Stimulated activated CD8-positive, alpha-beta memory T cell treated with anti-CD3 and anti-CD28 coated beads, Interleukin-7, amount 100 ng/mL, for 1 hour (primary cell): Measurements from ENCODE around the gene SFSWAP.
"Not testable (repeated sequence)": the region's sequence is repeated elsewhere in the genome, so short reads cannot be mapped to it uniquely, and the experiment has no call there.

Experiments
- DNase-seq, 2 donors: peaks; one replicate each; pipeline ENCODE4 v3.0.0-alpha.2; 2020; ENCODE audit warnings: low read depth in 2 of 2

Gene SFSWAP

GRCh38 chr12:131710464-131711457 lies at the start of gene SFSWAP:
Gene SFSWAP, plus strand, starts transcription at chr12:131711090. Its CDS starts 140 bp downstream, at chr12:131711230.
- peak; percentile 33 to 54 for DNase-seq

- DNase-seq = not testable (repeated sequence)
These were observed 49.5 kb upstream of the SFSWAP start for GRCh38 chr12:131661170-131661985.

- DNase-seq = not testable (repeated sequence)
These were observed 49.0 kb upstream of the SFSWAP start for GRCh38 chr12:131661986-131662288.

- not testable (repeated sequence) for DNase-seq
These were observed 48.5 kb upstream of the SFSWAP start for GRCh38 chr12:131662346-131662745.

- DNase-seq = not testable (repeated sequence)
These were observed 45.2 kb upstream of the SFSWAP start for GRCh38 chr12:131665666-131666065.

- not testable (repeated sequence) for DNase-seq
These were observed 44.4 kb upstream of the SFSWAP start for GRCh38 chr12:131666486-131666885.

- DNase-seq = not testable (repeated sequence)
These were observed 43.8 kb upstream of the SFSWAP start for GRCh38 chr12:131666978-131667601.

GRCh38 chr12:131671276-131671675 lies 39.6 kb upstream of the SFSWAP start:
- DNase-seq = no peak

GRCh38 chr12:131671871-131672270 lies 39.0 kb upstream of the SFSWAP start:
- no peak for DNase-seq

GRCh38 chr12:131672311-131672940 lies 38.5 kb upstream of the SFSWAP start:
- no peak for DNase-seq

- no peak for DNase-seq
These were observed 37.7 kb upstream of the SFSWAP start for GRCh38 chr12:131672941-131673887.

- DNase-seq = no peak
These were observed 37.0 kb upstream of the SFSWAP start for GRCh38 chr12:131673888-131674257.

GRCh38 chr12:131674373-131674772 lies 36.5 kb upstream of the SFSWAP start:
- no peak for DNase-seq

GRCh38 chr12:131675126-131676080 lies 35.5 kb upstream of the SFSWAP start:
- no peak for DNase-seq

- no peak for DNase-seq
These were observed 34.3 kb upstream of the SFSWAP start for GRCh38 chr12:131676544-131676943.

GRCh38 chr12:131677067-131677466 lies 33.8 kb upstream of the SFSWAP start:
- not testable (repeated sequence) for DNase-seq

GRCh38 chr12:131677699-131678098 lies 33.2 kb upstream of the SFSWAP start:
- DNase-seq = no peak

GRCh38 chr12:131678389-131679181 lies 32.3 kb upstream of the SFSWAP start:
- DNase-seq = not testable (repeated sequence)
